ENCODE measurements around the gene RUSF1. TPM values are rescaled to one million over a fixed set of nuclear protein-coding genes. Genes with fewer than 3 reads are reported as not detected.
A peak's percentile ranks its signal among the peaks of the same experiment; 100 is the strongest.

Gene RUSF1
- total RNA-seq, 1 donor from 2014 or later: 48.7 TPM

DNA sequence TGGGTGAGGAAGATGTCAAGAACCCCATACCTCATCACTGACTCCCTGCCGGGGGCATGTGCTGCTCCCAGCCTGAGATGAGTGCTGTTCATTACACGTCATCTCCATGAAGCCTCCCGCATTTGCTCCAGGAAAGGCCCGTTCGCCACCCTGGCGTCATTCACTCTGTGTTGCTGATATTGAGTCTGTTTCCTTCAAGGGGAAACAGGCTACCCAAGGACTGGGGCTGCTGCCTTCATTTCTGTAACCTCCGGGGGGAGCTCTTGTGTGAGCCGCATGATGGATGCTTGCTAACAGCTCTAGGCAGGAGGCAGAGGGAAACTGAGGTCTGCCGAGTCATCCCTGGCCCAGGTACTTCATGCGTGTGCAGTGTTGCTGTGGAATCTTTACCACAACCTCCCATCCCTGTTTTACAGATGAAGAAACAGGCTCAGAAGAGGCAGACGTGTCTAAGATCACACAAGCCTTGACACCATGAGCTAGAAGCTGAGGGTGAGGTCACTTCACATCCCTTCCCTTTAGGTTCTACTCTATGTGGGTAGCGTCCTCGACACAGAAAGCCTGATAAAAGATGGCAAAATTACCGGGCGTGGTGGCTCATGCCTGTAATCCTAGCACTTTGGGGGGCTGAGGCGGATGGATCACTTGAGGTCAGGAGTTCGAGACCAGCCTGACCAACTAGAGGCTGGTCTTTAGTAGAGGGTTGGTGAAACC lies 52.4 kb downstream of the RUSF1 start:
- H3K36me3 Mint-ChIP-seq (ENCODE audit: unreplicated experiment): no peaks in the 10 kb centered on the region
- H3K27me3 Mint-ChIP-seq (ENCODE audit: unreplicated experiment): peaks cover 8% of the 10 kb centered on the region
- peaks cover 10% of the 10 kb centered on the region for H3K9me3 Mint-ChIP-seq (ENCODE audit: unreplicated experiment)
- peaks cover 28% of the 10 kb centered on the region for H3K4me1 Mint-ChIP-seq (ENCODE audit: low read depth, unreplicated experiment)
- peak overlapping the region; percentile 69 for H3K4me3 Mint-ChIP-seq (ENCODE audit: unreplicated experiment)
- TF ChIP-seq, protein P1, sequence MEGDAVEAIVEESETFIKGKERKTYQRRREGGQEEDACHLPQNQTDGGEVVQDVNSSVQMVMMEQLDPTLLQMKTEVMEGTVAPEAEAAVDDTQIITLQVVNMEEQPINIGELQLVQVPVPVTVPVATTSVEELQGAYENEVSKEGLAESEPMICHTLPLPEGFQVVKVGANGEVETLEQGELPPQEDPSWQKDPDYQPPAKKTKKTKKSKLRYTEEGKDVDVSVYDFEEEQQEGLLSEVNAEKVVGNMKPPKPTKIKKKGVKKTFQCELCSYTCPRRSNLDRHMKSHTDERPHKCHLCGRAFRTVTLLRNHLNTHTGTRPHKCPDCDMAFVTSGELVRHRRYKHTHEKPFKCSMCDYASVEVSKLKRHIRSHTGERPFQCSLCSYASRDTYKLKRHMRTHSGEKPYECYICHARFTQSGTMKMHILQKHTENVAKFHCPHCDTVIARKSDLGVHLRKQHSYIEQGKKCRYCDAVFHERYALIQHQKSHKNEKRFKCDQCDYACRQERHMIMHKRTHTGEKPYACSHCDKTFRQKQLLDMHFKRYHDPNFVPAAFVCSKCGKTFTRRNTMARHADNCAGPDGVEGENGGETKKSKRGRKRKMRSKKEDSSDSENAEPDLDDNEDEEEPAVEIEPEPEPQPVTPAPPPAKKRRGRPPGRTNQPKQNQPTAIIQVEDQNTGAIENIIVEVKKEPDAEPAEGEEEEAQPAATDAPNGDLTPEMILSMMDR (IDR thresholded peaks at IDR 0.05; ENCODE audit: partially characterized antibody, unreplicated experiment): peak; percentile 20
- peak overlapping the region; percentile 96 for H3K27ac Mint-ChIP-seq (ENCODE audit: unreplicated experiment)
- no peak for DNase-seq

DNA sequence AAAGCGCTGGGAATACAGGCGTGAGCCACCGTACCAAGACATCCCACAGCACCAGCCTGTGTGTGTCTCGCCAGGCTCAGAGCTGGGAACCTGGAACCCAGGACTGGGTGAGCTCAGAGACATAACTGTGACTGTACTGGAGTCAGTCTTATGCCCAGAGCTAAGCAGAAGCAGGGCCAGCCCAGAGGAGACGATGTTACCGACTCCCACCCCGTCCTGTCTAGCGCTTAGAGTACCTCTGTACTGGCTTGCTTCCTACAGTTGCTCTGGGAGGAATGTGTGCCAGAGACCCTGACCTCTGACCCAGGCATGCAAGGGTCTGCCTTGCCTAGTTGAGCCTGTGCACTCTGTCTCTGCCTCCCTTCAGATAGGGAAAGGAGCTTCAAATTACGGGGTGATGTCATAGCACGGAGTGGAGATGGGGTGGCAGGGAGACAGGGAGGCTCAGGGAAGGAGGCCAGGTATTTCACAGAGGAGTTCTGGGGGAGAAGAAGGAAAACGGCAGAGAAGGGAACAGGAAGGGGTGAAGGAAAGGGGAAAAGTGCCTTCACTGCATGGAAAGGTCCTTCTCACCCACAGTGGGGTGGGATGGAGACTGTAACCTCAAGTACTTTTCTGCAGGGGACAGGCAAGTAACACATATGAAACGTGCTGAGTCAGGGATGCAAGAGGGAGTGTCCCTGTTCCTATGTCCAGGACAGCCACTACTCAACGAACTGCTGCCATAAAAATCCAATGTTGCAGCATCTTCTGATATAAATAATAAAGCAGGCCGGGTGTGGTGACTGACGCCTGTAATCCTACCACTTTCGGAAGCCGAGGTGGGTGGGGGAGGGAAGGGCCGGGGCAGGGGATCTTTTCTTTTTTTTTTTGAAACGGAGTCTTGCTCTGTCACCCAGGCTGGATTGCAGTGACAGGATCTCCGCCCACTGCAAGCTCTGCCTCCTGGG lies 54.7 kb downstream of the RUSF1 start:
- Mint-ChIP-seq H3K36me3 (ENCODE audit: unreplicated experiment) (no peaks in the 10 kb centered on the region), H3K4me3 (ENCODE audit: unreplicated experiment) (peak overlapping the region; percentile 41), H3K9me3 (ENCODE audit: unreplicated experiment) (peaks cover 4% of the 10 kb centered on the region), H3K4me1 (ENCODE audit: low read depth, unreplicated experiment) (peaks cover 25% of the 10 kb centered on the region), H3K27me3 (ENCODE audit: unreplicated experiment) (peaks cover 6% of the 10 kb centered on the region), H3K27ac (ENCODE audit: unreplicated experiment) (peak overlapping the region; percentile 22)
- no peak for DNase-seq
- TF ChIP-seq, protein P1 (IDR thresholded peaks at IDR 0.05; ENCODE audit: partially characterized antibody, unreplicated experiment): no peak

DNA sequence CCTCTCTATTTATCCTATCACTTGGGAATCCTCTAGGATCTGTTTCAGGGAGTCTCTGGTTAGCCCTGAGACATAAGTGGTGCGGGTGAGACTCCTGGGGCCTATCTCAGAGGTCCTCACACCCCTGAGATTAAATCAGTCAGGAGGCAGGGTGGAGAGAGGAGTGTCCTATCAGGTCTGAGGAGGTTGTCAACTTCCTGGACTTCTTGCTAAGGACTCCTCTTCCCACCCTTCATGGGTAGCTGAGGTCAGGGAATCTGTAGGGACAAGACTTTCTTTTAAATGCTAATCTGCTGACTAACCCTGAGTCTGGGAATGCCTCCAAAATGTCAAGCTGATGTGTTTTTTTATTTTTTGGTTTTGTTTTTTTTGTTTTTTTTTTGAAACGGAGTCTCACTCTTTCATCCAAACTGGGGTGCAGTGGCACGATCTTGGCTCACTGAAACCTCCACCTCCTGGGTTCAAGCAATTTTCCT lies 55.5 kb downstream of the RUSF1 start:
- no peaks in the 10 kb centered on the region for H3K36me3 Mint-ChIP-seq (ENCODE audit: unreplicated experiment)
- TF ChIP-seq, protein P1 (IDR thresholded peaks at IDR 0.05; ENCODE audit: partially characterized antibody, unreplicated experiment): no peak
- H3K4me3 Mint-ChIP-seq (ENCODE audit: unreplicated experiment): no peak overlapping the region
- H3K27ac Mint-ChIP-seq (ENCODE audit: unreplicated experiment): no peak overlapping the region
- H3K4me1 Mint-ChIP-seq (ENCODE audit: low read depth, unreplicated experiment): peaks cover 23% of the 10 kb centered on the region
- DNase-seq: no peak
- no peaks in the 10 kb centered on the region for H3K9me3 Mint-ChIP-seq (ENCODE audit: unreplicated experiment)
- H3K27me3 Mint-ChIP-seq (ENCODE audit: unreplicated experiment): peaks cover 2% of the 10 kb centered on the region

DNA sequence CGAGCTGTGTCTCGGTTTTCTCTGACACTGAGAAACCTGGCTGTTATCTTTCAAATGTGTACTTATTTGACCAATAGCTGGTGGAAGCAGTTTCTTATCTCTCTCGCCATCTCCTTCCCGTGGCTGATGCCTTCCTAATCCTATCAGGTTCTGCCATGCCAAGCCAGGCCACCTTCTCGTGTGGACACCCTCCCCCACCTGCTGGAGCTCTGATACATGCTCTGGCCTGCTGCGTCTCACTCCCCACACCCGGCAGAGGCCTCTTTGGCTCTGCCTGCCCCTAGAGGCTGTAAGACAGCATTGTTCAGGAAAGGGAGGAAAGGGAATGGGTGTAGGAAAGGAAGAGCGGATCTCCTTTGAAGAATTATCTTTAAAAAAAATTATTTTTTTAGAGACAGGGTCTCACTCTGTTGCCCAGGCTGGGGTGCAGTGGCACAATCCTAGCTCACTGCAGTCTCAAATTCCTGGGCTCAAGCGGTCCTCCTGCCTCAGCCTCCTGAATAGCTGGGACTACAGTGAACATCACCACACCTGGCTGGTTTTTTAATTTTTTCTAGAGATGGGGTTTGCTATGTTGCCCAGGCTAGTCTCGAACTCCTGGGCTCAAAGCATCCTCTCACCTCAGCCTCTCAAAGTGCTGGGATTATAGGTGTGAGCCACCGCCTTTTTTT lies 56.4 kb downstream of the RUSF1 start:
- Mint-ChIP-seq H3K27me3 (ENCODE audit: unreplicated experiment) (peaks cover 2% of the 10 kb centered on the region), H3K9me3 (ENCODE audit: unreplicated experiment) (no peaks in the 10 kb centered on the region), H3K4me3 (ENCODE audit: unreplicated experiment) (peak overlapping the region; percentile 17), H3K27ac (ENCODE audit: unreplicated experiment) (peak overlapping the region; percentile 4), H3K4me1 (ENCODE audit: low read depth, unreplicated experiment) (peaks cover 23% of the 10 kb centered on the region), H3K36me3 (ENCODE audit: unreplicated experiment) (no peaks in the 10 kb centered on the region)
- peak; percentile 68 for DNase-seq
- TF ChIP-seq, protein P1 (IDR thresholded peaks at IDR 0.05; ENCODE audit: partially characterized antibody, unreplicated experiment): peak; percentile 62
